HG03521 (cell line): ENCODE results near the gene EPB41L1.

Source experiments
- ATAC-seq: cut with Tn5 transposase; IDR thresholded peaks from one replicate; pipeline ENCODE4 v1.9.1; 2021; ENCODE audit warnings: mild to moderate bottlenecking, moderate library complexity; ENCODE audit not compliant: unreplicated experiment

The EPB41L1 gene

DNA sequence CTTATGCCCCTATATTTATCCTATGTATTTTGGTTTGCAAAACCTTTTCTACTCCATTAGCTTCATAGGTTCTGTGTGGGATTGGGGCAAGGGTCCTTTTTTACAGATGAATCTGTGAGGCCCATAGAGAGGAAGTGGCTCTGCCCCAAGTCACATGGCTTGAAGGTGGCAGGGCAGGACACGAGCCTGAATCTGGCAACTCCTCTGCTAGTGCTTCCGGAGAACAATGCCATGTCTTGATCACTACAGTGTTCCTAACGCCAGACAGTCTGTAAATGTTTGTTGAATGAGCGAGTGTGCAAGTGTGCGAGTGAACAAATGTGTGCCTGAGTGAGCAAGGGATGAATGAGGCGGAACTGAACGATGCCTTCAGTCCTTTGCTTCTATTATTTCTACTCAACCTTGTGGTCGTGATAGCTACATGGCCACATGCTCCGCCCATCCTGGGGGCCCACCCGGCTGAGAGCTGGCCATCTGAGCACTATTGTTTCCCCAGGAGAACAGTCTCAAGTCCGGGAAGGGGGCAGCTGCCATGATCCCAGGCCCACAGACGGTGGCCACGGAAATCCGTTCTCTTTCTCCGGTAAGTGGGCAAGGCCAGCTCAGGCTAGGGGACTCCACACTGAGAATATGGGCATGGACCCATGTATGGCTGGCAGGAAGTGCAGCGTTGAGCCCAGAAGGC lies 64.0 kb downstream of the EPB41L1 start:
- no peak for ATAC-seq

DNA sequence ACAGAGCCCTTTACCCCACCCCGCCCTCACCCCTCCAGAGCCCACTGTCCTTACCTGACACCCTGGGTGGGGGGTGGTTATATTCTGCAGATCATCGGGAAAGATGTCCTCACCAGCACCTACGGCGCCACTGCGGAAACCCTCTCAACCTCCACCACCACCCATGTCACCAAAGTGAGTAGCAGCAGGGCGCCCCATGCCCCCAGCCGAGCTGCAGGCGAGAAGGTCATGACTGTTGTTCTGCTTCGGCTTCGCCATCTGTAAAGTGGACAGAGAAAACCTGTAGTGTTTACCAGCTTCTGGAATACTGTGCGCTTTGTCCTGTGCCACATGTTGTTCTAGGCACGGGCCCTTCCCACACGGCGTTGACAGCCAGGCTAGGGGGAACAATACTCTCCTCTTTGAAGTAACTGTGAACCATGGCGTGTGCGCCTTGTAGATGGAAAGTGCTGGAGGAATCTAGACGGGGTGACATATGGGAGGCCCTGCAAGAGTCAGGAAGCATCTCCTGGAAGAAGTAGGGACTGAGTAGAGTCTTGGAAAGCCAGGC lies 65.2 kb downstream of the EPB41L1 start:
- no peak for ATAC-seq

DNA sequence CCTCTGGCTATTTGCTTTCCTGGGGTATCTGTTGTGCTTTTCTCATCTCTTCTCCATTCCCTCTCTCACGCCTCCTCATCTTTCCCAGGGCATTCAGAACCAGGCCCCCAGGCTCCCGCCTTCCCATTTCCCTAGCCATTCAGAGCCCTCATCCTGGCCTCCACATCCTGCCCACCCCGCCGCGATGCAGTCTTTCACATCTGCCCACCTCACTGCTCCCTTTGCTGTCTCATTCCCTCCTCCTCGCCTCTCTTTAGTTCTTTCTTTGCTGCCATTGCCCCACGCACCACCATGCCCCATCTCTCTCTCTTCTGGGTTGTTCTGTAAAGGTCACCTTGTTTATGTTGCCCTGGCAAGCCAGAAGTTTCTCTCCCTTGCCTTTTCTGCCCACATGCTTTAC lies 71.1 kb downstream of the EPB41L1 start:
- no peak for ATAC-seq

DNA sequence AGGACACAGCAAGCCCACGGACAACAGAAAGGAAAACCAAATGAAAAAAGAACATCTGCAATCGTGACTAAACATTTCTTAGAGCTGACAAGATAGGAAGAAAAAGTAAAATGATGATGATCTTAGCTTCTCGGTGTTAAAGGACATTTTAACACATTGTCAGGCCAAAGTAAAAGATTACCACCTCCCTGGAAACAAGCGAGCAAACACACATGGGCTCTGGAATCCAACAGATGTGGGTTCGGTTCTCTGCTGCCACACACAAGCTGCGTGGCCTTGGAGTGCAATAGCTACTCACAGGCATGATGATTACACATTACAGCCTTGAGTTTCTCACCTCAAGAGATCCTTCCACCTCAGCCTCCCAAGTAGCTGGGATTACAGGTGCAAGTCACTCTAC lies 74.2 kb downstream of the EPB41L1 start:
- no peak for ATAC-seq

DNA sequence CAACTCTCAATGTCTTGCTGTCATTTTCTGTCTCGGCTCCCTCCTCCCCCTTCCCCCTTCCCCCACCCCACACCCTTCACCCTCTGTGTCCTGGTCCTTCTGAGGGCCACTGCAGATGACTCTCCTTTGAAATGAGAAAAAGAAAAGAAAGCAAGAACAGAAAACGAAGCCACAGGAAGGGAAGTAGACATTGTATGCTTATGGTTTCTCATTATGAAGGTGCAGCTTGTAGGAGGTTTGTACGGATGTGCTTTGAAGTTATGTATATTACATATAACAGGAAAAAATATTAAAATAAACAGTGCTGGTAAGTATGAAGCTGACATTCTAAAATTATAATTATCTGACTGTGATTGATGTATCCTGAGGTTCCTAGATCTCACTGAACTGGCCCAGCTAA lies 75.5 kb downstream of the EPB41L1 start:
- no peak for ATAC-seq

DNA sequence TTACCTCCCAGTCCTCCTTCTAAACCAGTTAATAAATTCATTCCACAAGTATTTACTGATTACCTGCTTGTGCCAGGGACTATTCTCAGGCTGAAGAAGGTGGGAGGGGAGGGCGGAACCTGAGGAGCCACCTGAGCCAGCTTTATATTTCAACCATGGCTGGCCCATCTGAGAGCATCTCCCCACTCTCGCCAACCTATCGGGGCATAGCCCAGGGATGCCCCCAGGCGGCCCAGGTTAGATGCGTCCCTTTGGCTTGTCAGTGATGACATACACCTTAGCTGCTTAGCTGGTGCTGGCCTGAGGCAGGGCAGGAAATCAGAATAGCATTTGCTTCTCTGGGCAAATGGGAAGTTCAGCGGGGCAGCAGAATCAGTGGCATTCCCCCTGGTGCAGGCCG lies 76.8 kb downstream of the EPB41L1 start:
- ATAC-seq, result no peak

DNA sequence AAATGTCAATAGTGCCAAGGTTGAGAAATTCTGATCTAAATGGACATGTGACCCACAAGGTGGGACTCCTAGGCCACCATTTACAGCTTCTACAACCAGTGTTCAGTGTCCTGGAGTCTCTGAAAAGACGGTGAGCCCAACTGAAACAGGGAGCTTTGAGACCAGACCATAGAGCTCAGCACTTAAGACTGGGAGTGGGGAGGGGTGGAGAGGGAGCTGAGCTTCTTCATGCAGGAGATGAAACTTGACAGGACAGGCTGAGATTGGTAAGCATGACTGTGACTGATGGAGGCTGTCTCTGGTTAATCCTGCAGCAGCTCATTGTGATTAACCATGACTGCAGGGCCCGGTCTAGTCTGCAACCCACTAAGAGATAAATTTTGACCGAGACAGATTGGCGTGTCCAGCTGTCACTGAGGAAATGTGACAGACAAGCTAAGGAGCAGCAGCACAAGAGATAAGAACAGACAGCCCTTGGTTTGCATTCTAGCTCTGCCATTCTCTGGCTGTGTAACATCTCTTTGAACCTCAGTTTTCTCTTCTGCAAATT lies 80.3 kb downstream of the EPB41L1 start:
- ATAC-seq, result no peak

DNA sequence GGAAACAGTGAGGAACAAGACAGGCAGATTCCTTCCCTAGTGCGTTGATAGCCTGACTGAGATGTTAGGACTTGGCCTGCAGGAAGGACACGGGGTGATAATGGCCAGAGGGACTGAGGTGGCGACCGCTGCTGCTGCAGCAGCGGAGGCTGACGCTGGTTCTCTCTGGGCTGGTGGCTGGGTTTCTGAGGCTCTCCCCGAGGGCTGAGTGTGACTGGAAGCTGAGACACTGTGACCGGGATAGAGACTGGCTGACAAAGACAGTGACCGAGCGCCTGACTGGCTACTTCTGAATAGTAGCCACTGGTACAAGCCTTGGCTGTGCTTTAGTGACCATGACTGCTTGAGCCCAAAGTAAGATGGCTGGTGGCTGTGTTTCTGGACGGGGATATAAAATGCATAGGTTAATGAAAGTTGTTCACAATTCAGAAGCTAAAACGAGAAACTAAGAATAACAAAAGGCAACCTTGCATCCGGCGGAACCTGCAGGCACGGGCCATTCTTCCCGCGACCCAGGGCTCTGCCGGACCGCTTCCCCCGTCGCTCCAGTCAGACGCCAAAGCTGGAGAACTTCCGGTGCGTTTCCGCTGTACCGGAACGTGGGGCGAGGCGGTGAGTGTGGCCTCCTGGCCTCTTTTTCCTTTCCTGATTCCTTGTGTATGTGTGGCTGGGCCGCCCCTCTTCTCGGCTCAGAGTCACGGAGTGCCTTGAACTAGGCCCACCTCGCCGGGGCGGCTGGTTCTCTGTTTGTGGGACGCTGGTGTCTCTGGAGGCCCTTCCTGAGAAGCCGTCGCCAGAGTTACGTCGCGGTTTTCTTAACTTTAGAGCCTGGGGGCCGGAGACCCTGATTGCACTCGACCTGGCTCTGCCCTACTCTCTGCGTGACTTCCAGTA lies 81.6 kb downstream of the EPB41L1 start, which contains the start of gene AAR2:
AAR2 (plus strand) TSS at position 587 of the 894 bp plus-strand sequence. CDS start 3,391 bp downstream, outside the sequence.
- peak; percentile 61 for ATAC-seq

DNA sequence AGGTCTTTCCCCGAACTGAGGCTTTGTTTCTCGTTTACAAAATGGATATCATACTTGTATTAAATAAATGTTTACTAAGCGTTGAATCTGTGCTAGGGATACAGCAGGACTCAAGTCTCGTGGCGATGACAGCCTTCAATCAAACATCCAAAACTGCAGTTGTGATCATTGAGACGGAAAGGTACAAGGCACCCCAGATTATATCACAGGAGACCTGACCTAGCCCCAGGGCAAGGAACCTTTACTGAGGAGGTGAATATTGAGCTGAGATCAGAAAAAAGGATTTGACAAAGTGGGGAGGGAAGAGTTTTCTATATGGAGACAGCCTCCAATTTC lies 82.2 kb downstream of the EPB41L1 start:
- ATAC-seq, result no peak

DNA sequence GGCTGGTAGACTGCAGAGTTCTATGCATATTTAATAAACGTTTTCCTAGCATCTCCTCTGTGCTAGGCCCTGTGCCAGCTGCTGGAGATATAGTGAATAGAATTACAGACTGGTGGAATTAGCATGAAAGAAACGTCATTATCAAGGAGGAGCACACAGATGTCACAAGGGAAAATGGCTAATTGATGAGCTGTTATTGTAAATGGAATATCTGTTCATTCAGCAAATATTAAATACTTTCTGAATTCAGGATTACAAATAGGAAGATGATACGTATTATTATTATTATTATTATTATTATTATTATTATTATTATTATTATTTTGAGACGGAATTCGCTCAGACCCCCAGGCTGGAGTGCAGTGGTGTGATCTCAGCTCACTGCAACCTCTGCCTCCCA lies 82.9 kb downstream of the EPB41L1 start:
- no peak for ATAC-seq

DNA sequence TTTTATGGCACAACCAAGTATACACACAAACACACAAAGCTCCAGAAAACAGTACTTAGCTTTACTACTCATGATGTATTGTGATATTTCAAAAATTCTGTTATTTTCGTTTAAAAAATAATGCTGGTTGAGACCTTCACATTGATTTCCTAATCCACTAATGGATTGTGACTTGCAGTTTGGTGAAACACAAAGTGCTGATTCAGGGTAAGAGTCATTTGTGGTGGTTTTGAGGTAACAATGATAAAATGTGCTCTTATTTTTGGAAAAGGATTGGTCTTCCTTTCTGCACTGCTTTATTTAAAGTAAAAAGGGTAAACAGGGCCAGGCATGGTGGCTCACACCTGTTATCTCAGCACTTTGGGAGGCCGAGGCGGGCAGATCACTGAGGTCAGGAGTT lies 83.6 kb downstream of the EPB41L1 start:
- ATAC-seq, result no peak

DNA sequence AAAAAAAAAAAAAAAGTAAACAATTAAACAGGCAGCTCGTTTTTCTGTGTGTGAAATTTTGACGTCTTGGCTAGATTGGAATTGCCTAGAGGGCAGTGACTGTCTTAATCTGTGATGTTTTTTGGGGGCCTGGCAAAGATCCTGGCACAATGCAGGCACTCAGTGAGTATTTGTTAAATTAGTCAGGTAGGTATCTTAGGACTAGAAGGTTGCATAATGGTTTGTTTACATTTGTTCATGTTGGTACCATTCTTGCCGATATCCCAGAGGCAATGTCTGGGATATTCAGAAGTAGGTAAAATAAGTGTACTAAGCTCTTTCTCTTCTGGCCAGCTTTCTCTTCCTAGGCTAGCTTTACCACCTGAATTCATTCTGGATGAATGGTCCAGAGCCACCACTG lies 84.2 kb downstream of the EPB41L1 start:
- no peak for ATAC-seq

DNA sequence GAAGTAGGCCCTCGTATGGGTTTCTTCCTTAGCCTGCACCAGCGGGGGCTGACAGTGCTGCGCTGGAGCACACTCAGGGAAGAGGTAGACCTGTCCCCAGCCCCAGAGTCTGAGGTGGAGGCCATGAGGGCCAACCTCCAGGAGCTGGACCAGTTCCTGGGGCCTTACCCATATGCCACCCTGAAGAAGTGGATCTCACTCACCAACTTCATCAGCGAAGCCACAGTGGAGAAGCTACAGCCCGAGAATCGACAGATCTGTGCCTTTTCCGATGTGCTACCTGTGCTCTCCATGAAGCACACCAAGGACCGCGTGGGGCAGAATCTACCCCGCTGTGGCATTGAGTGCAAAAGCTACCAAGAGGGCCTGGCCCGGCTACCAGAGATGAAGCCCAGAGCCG lies 85.5 kb downstream of the EPB41L1 start:
- ATAC-seq, result no peak

DNA sequence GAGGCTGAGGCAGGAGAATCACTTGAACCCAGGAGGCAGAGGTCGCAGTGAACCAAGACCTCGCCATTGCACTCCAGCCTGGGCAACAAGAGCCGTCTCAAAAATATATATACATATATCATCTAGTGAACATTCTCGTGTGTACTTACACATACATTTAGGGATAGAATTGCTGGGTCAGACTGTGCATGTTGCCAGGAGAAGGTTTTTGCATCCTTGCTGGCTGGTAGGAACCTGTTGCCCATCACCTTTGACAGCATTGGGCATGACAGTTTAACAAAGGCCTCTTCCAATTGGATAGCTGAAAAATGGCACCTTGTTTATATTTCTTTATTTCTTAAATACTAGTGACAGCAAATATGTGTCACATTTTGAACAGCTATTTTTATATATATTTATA lies 87.1 kb downstream of the EPB41L1 start:
- no peak for ATAC-seq

DNA sequence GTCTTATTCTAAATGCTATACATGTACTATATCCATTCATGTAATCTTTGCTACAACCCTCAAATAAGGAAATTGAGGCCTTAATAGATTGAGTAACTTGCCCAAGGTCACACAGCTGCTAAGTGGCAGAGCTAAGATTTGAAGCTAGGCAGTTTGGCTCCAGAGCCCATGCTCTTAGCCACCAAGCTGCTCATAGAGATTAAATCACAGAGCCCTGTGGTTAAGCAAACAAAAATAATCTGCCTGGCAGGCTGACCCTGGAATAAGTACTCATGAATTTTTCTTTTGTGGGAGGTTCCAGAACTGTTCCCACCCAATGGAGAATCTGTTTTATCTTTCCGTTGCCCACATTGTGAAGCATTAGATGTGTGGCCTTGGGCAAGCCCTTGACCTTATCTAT lies 89.2 kb downstream of the EPB41L1 start:
- ATAC-seq, result no peak

DNA sequence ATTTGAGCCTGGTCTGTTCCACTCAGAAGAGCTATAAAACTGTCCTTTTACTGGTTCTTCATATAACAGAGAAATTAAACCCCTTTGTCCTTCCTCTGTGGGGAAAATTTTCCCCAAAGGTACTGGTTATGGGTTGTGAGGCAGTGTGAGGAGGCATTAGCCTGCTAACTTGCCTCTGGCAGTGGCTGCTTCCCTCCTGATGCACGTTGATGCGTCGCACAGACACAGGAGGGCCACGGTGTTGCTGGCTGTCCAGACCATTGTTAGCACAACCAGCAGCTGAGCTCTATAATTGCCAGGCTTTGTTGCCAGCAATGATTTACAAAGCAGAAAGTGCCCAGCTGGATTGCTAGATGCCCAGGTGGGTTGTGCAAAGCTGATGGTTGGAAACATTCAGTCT lies 91.9 kb downstream of the EPB41L1 start:
- no peak for ATAC-seq

DNA sequence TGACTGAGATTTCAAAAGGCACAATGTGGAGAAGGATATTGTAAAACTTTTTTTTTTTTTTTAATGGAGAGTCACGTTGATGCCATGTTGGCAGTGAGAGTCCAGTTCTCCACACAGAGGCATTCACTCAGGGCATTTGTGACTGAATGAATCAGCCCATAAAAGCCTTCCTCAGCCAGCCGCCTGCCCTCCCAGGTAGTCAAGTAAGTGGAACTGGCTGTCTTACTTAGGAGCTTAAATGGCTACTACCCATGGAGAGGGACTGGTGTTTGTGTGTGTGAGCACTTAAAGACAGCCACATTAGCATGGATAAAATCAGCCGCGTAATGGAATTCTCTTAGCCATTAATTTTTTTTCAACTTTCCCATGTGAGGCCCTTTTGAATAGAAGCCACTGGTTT lies 94.3 kb downstream of the EPB41L1 start:
- no peak for ATAC-seq

DNA sequence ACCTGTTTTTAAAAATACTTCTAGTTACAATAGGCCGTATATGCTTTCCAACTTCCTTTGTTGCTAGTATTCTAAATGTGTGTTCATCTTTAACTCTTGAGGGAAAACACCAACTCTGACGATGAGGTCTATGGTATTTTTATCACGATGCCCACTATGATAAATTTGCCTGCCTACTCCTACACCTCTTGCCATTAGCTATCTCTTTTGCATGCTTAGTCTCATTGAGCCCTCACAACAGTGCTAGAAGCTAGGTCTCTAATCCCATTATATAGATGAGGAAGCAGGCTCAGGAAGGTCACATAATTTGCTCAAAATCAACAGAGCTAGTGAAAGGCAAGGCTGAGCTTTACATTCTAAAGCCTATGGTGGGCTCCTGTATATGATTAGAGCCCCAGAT lies 94.9 kb downstream of the EPB41L1 start:
- ATAC-seq, result no peak

DNA sequence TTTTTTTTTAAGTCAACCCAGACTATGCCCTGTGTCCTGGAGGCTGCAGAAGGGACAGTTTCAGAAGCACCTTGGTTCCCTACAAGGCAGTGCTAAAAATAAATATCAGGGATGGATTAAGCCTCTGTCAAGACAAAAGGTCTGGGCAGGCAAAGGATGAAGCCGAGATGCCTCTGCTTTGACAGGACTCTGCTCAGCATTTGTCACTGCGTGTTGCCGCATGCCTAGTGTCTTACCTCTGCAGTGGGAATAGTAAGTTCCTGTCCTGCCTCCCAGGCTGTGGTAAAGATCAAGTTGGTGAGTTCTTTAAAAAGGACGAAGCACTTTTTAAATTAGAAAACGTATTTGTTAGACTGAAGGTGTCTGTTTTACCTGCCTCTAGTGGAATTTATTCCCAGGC lies 96.9 kb downstream of the EPB41L1 start:
- ATAC-seq, result no peak

DNA sequence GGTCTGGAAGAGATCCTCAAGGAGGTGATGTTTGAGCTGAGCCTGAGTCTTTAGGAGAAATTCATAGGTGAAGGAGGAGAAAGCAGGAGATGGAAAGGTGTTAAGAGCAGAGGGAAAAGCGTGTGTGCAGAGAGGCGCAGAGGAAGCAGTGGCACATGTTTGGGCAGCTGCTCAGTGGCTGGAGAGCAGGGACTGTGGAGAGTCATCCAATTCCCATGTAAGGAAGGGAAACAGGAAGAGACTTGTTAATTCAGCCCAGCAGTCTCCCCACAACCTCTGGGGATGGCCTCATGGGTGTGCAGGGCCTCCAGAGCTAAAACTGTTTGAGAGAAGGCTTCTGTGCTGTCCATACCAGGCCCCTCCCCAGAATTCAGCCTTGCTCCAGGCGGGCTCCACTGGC lies 98.0 kb downstream of the EPB41L1 start:
- ATAC-seq, result no peak

DNA sequence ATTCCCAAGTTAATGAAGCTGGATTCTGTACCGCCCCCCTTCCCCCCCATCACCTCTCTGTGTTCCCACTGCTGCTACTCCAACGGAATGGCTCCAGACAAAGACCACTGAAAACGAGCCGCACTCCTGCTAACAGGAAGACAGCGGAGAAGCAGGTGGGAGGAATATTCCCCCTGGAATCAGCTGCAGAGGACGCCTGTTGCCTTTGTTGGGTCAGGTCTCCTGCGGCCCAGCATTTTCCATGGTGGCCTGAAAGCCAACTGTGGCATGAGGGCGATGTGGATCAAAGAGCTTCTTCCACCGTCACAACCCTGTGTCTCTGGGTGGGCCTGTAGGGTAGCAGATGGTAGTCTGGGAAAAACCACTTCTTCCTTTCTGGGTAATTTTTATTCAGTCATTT lies 98.5 kb downstream of the EPB41L1 start:
- ATAC-seq, result no peak

DNA sequence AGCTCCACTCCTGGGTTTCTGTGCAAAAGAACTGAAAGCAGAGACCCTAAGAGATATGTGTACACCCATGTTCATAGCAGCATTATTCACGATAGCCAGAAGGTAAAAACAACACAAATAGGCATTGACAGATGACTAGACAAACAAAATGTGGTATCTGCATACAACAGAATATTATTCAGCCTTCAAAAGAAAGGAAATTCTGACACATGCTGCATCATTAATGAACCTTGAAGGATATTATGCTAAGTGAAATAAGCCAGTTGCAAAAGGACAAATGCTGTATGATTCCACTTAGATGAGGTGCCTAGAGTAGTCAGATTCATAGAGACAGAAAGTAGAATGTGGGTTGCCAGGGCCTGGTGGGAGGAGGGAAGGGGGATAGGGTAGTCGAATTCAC lies 99.5 kb downstream of the EPB41L1 start:
- no peak for ATAC-seq
